Astrocyte (in vitro differentiated cells and primary cell): ENCODE results near the gene GPC5. TPM values are rescaled to one million over a fixed set of nuclear protein-coding genes. Genes with fewer than 3 reads are reported as not detected.

Source experiments
- DNase-seq: peaks from one replicate; pipeline ENCODE4 v3.0.0-alpha.2; 2010; ENCODE audit warnings: low read depth
- FAIRE-seq: peaks from 2 replicates; lab custom pipeline; 2011; peaks lifted over from hg19 to GRCh38; lab: Jason Lieb, UNC
- H2AFZ ChIP-seq: 2 replicates; pipeline ENCODE4 v1.6.0; 2012; ENCODE audit warnings: low read depth, low read length, inconsistent platforms
- H3K27ac ChIP-seq: 2 replicates; pipeline ENCODE4 v1.5.1; 2011; ENCODE audit warnings: low read depth, low read length, inconsistent platforms
- H3K27me3 ChIP-seq: 2 replicates; pipeline ENCODE4 v1.6.0; 2011; ENCODE audit warnings: low read length, inconsistent platforms; ENCODE audit not compliant: insufficient read depth
- H3K36me3 ChIP-seq: 2 replicates; pipeline ENCODE4 v1.5.1; 2011; ENCODE audit warnings: low read length, inconsistent platforms; ENCODE audit not compliant: insufficient read depth
- H3K4me1 ChIP-seq: 2 replicates; pipeline ENCODE4 v1.5.1; 2011; ENCODE audit warnings: low read length, inconsistent platforms; ENCODE audit not compliant: insufficient read depth
- H3K4me2 ChIP-seq: 2 replicates; pipeline ENCODE4 v1.6.0; 2012; ENCODE audit warnings: low read length, inconsistent platforms
- H3K4me3 ChIP-seq: 2 replicates; pipeline ENCODE4 v1.5.1; 2011; ENCODE audit warnings: low read depth, mild to moderate bottlenecking, low read length, inconsistent platforms; ENCODE audit not compliant: insufficient read depth
- H3K79me2 ChIP-seq: 2 replicates; pipeline ENCODE4 v1.6.0; 2012; ENCODE audit warnings: mild to moderate bottlenecking, low read length, inconsistent platforms; ENCODE audit not compliant: insufficient read depth
- H3K9ac ChIP-seq: 2 replicates; pipeline ENCODE4 v1.6.0; 2012; ENCODE audit warnings: mild to moderate bottlenecking, low read length, inconsistent platforms
- H3K9me3 ChIP-seq: 2 replicates; pipeline ENCODE4 v1.5.1; 2012; ENCODE audit warnings: low read depth, mild to moderate bottlenecking, low read length, inconsistent platforms; ENCODE audit not compliant: insufficient read depth
- H4K20me1 ChIP-seq: 2 replicates; pipeline ENCODE4 v1.6.0; 2012; ENCODE audit warnings: low read length, inconsistent platforms; ENCODE audit not compliant: insufficient read depth
- H3K27ac Mint-ChIP-seq: one replicate; pipeline ENCODE4 v1.8.0; 2021; ENCODE audit warnings: mild to moderate bottlenecking, mixed read lengths; ENCODE audit not compliant: unreplicated experiment
- H3K27me3 Mint-ChIP-seq: one replicate; pipeline ENCODE4 v1.8.0; 2021; ENCODE audit warnings: low read depth, mixed read lengths; ENCODE audit not compliant: unreplicated experiment
- H3K36me3 Mint-ChIP-seq: one replicate; pipeline ENCODE4 v1.8.0; 2021; ENCODE audit warnings: low read depth, mixed read lengths; ENCODE audit not compliant: unreplicated experiment
- H3K4me1 Mint-ChIP-seq: one replicate; pipeline ENCODE4 v1.8.0; 2021; ENCODE audit warnings: low read depth, mixed read lengths; ENCODE audit not compliant: unreplicated experiment
- H3K4me3 Mint-ChIP-seq: one replicate; pipeline ENCODE4 v1.8.0; 2021; ENCODE audit warnings: mild to moderate bottlenecking, moderate library complexity, mixed read lengths; ENCODE audit not compliant: unreplicated experiment
- H3K9me3 Mint-ChIP-seq: one replicate; pipeline ENCODE4 v1.8.0; 2021; ENCODE audit warnings: mild to moderate bottlenecking, mixed read lengths; ENCODE audit not compliant: unreplicated experiment
- EZH2 ChIP-seq: IDR thresholded peaks from 2 replicates; pipeline ENCODE4 v1.6.1; 2012; ENCODE audit warnings: mild to moderate bottlenecking, low read length, inconsistent platforms; ENCODE audit not compliant: insufficient read depth
- total RNA-seq: library from RNA; stranded (reverse); gene quantifications from 2 replicates; pipeline ENCODE4 v1.2.1, GENCODE V29; 2021
- TF ChIP-seq, protein P1 (sequence below): IDR thresholded peaks from 2 replicates; pipeline ENCODE4 v1.5.1; 2011; ENCODE audit warnings: low read depth, mild to moderate bottlenecking, inconsistent platforms, low read length, moderate library complexity; ENCODE audit not compliant: insufficient read depth

The GPC5 gene
- total RNA-seq, 1 donor from 2014 or later, result 1.1 TPM

DNA sequence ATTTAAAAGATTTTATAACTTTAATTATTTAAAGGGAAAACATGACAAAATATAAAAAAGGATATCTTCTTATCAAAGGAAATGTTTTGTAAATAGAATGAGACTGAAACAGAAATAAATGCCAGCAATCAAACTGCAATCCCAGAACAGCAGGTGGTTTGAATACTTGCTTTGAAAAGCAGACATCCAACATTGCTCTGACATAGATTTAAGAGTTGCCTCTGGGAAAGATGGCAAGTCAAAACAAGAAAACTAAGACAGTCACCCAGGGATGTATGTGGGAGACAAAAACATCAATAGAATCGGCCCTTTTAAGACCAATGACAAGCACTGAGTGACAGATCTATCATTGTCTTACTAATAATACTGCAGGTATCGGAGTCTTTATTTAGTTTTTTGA, 1038.5 kb downstream of the GPC5 start:
- FAIRE-seq (no peak), DNase-seq (no peak)
- Histone ChIP-seq H3K4me2 (no peak overlapping the region), H3K4me3 (no peak overlapping the region), H3K79me2 (no peaks in the 10 kb centered on the region), H3K36me3 (no peaks in the 10 kb centered on the region), H3K4me1 (no peaks in the 10 kb centered on the region), H4K20me1 (no peaks in the 10 kb centered on the region), H3K27me3 (no peaks in the 10 kb centered on the region), H3K27ac (no peak overlapping the region), H2AFZ (no peak overlapping the region), H3K9me3 (no peaks in the 10 kb centered on the region), H3K9ac (no peak overlapping the region)
- Mint-ChIP-seq H3K27ac (no peak overlapping the region), H3K4me3 (no peak overlapping the region), H3K36me3 (no peaks in the 10 kb centered on the region), H3K9me3 (peaks cover 2% of the 10 kb centered on the region), H3K4me1 (no peaks in the 10 kb centered on the region), H3K27me3 (no peaks in the 10 kb centered on the region)
- TF ChIP-seq, protein P1, sequence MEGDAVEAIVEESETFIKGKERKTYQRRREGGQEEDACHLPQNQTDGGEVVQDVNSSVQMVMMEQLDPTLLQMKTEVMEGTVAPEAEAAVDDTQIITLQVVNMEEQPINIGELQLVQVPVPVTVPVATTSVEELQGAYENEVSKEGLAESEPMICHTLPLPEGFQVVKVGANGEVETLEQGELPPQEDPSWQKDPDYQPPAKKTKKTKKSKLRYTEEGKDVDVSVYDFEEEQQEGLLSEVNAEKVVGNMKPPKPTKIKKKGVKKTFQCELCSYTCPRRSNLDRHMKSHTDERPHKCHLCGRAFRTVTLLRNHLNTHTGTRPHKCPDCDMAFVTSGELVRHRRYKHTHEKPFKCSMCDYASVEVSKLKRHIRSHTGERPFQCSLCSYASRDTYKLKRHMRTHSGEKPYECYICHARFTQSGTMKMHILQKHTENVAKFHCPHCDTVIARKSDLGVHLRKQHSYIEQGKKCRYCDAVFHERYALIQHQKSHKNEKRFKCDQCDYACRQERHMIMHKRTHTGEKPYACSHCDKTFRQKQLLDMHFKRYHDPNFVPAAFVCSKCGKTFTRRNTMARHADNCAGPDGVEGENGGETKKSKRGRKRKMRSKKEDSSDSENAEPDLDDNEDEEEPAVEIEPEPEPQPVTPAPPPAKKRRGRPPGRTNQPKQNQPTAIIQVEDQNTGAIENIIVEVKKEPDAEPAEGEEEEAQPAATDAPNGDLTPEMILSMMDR, result no peak
- TF ChIP-seq EZH2, result no peak

DNA sequence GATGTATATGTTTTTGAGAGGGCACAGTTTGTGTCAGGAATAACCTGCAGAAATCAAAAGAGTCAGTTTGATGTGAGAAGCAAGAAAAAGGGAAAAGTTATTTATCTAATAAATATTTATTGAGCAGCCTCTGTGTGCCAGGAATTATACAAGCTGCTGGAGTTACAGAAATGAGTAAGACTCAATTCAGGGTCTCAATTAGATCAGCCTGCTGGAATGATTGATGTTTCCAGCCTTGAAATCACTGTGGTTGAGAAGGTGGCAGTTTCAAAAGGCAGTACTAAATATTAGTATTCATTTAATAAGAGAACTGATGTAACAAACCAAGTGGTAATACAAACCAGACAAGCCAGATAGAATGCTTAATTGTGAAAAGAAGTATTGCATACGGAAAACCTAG, 1045.8 kb downstream of the GPC5 start:
- no peaks in the 10 kb centered on the region for H3K79me2 ChIP-seq
- no peaks in the 10 kb centered on the region for H4K20me1 ChIP-seq
- no peak overlapping the region for H3K27ac ChIP-seq
- no peaks in the 10 kb centered on the region for H3K4me1 ChIP-seq
- Mint-ChIP-seq H3K4me3 (no peak overlapping the region), H3K4me1 (no peaks in the 10 kb centered on the region), H3K36me3 (no peaks in the 10 kb centered on the region), H3K27ac (no peak overlapping the region), H3K27me3 (no peaks in the 10 kb centered on the region), H3K9me3 (peaks cover 2% of the 10 kb centered on the region)
- no peaks in the 10 kb centered on the region for H3K36me3 ChIP-seq
- no peak overlapping the region for H3K9ac ChIP-seq
- H3K9me3 ChIP-seq, result no peaks in the 10 kb centered on the region
- no peak overlapping the region for H3K4me2 ChIP-seq
- no peak overlapping the region for H2AFZ ChIP-seq
- H3K4me3 ChIP-seq, result no peak overlapping the region
- no peak for FAIRE-seq
- no peak for DNase-seq
- TF ChIP-seq, protein P1, result no peak
- no peaks in the 10 kb centered on the region for H3K27me3 ChIP-seq

- Mint-ChIP-seq H3K27me3 (no peaks in the 10 kb centered on the region), H3K36me3 (no peaks in the 10 kb centered on the region), H3K4me3 (no peak overlapping the region), H3K9me3 (no peaks in the 10 kb centered on the region), H3K27ac (no peak overlapping the region), H3K4me1 (no peaks in the 10 kb centered on the region)
- Histone ChIP-seq H3K27me3 (no peaks in the 10 kb centered on the region), H3K4me3 (no peak overlapping the region), H3K4me1 (no peaks in the 10 kb centered on the region), H2AFZ (no peak overlapping the region), H3K36me3 (no peaks in the 10 kb centered on the region), H4K20me1 (no peaks in the 10 kb centered on the region), H3K9ac (no peak overlapping the region), H3K27ac (no peak overlapping the region), H3K4me2 (no peak overlapping the region), H3K9me3 (no peaks in the 10 kb centered on the region), H3K79me2 (no peaks in the 10 kb centered on the region)
- no peak for DNase-seq
- TF ChIP-seq EZH2, result no peak
- TF ChIP-seq, protein P1, result no peak
- no peak for FAIRE-seq
These were observed 1052.6 kb downstream of the GPC5 start for GRCh38 chr13:92451060-92451459.
